ENCODE data around the gene CYP3A5.

DNA sequence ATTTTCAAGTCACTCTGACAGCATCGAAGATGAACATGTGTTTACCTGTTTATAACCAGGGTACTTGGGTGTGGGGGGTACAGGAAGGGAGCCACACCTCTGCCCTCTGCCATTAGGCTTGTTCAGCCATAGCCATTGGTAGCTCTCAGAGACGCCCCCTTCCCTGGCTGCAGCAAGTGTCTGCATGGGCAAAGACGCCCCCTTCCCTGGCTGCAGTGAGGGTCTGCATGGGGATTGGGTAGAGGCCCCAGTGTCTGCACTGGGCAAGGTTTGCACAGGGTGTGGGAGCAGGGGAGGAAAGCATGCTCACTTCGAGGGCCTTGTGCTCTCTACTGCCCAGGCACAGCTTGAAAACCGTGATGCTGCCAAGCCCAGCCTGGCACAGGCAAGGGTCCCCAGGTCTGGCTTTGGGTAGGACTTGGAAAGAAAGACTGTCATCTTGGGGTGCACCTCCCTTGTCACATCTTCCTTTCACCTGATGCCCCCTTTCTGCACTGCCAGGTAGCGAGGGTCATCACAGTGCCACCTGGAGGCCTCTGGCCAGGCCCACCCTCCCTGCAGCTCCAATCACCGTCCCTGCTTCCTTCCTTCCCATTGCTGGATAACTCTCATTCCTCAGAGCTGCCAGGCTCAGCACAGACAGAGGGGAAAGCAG is 78.0 kb downstream of the CYP3A5 start:
- TF ChIP-seq, protein P1, sequence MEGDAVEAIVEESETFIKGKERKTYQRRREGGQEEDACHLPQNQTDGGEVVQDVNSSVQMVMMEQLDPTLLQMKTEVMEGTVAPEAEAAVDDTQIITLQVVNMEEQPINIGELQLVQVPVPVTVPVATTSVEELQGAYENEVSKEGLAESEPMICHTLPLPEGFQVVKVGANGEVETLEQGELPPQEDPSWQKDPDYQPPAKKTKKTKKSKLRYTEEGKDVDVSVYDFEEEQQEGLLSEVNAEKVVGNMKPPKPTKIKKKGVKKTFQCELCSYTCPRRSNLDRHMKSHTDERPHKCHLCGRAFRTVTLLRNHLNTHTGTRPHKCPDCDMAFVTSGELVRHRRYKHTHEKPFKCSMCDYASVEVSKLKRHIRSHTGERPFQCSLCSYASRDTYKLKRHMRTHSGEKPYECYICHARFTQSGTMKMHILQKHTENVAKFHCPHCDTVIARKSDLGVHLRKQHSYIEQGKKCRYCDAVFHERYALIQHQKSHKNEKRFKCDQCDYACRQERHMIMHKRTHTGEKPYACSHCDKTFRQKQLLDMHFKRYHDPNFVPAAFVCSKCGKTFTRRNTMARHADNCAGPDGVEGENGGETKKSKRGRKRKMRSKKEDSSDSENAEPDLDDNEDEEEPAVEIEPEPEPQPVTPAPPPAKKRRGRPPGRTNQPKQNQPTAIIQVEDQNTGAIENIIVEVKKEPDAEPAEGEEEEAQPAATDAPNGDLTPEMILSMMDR (IDR thresholded peaks at IDR 0.05): no peak
- TF ChIP-seq POLR2A (IDR thresholded peaks at IDR 0.05): no peak
